ENCODE measurements around the gene ATP8B1. TPM values are rescaled to one million over a fixed set of nuclear protein-coding genes. Genes with fewer than 3 reads are reported as not detected.

The ATP8B1 gene
- total RNA-seq, 4 donors from 2014 or later, result 97.3 to 115 (median 103) TPM

- Histone ChIP-seq H3K4me3 (no peak overlapping the region), H3K4me1 (peaks cover 0 to 9% (median 0%) of the 10 kb centered on the region in 4 donors), H3K27ac (no peak overlapping the region), H3K9me3 (no peaks in the 10 kb centered on the region), H3K27me3 (no peaks in the 10 kb centered on the region), H3K36me3 (no peaks in the 10 kb centered on the region)
- DNase-seq, result no peak
- TF ChIP-seq CTCF (IDR thresholded peaks at IDR 0.05) (no peak), POLR2A (IDR thresholded peaks at IDR 0.05) (no peak)
Observed at GRCh38 chr18:57709335-57709734, 93.8 kb downstream of the ATP8B1 start.

GRCh38 chr18:57708288-57708687, 94.8 kb downstream of the ATP8B1 start:
- Histone ChIP-seq H3K4me1 (peaks cover 0 to 9% (median 0%) of the 10 kb centered on the region in 4 donors), H3K27me3 (no peaks in the 10 kb centered on the region), H3K27ac (no peak overlapping the region), H3K9me3 (no peaks in the 10 kb centered on the region), H3K36me3 (no peaks in the 10 kb centered on the region), H3K4me3 (no peak overlapping the region)
- TF ChIP-seq CTCF (IDR thresholded peaks at IDR 0.05), result peak in 1 of 6 experiments; percentile 2
- TF ChIP-seq POLR2A (IDR thresholded peaks at IDR 0.05), result no peak
- DNase-seq, result no peak

GRCh38 chr18:57705832-57706595, 97.1 kb downstream of the ATP8B1 start:
- no peaks in the 10 kb centered on the region for H3K27me3 ChIP-seq
- DNase-seq, result no peak
- TF ChIP-seq POLR2A (IDR thresholded peaks at IDR 0.05) (no peak), CTCF (IDR thresholded peaks at IDR 0.05) (no peak)
- H3K9me3 ChIP-seq, result no peaks in the 10 kb centered on the region
- H3K27ac ChIP-seq, result no peak overlapping the region
- H3K36me3 ChIP-seq, result peaks cover 0 to 15% (median 0%) of the 10 kb centered on the region in 3 donors
- no peaks in the 10 kb centered on the region for H3K4me1 ChIP-seq
- H3K4me3 ChIP-seq, result no peak overlapping the region

GRCh38 chr18:57705011-57705410, 98.1 kb downstream of the ATP8B1 start:
- DNase-seq, result no peak
- H3K4me1 ChIP-seq, result no peaks in the 10 kb centered on the region
- H3K27me3 ChIP-seq, result no peaks in the 10 kb centered on the region
- H3K27ac ChIP-seq, result no peak overlapping the region
- no peaks in the 10 kb centered on the region for H3K9me3 ChIP-seq
- no peak for TF ChIP-seq CTCF (IDR thresholded peaks at IDR 0.05)
- no peak for TF ChIP-seq POLR2A (IDR thresholded peaks at IDR 0.05)
- peaks cover 0 to 21% (median 0%) of the 10 kb centered on the region in 3 donors for H3K36me3 ChIP-seq
- H3K4me3 ChIP-seq, result no peak overlapping the region

GRCh38 chr18:57698571-57699276, 104.4 kb downstream of the ATP8B1 start:
- DNase-seq, result no peak
- TF ChIP-seq CTCF (IDR thresholded peaks at IDR 0.05), result no peak
- TF ChIP-seq POLR2A (IDR thresholded peaks at IDR 0.05), result no peak
- Histone ChIP-seq H3K9me3 (no peaks in the 10 kb centered on the region), H3K4me1 (peaks cover 0 to 1% (median 0%) of the 10 kb centered on the region in 4 donors), H3K27me3 (no peaks in the 10 kb centered on the region), H3K4me3 (no peak overlapping the region), H3K27ac (peak overlapping the region in 1 of 4 donors; percentile 6), H3K36me3 (peaks cover 0 to 63% (median 0%) of the 10 kb centered on the region in 3 donors)
